ENCODE measurements around the gene TNNI3K. TPM values are rescaled to one million over a fixed set of nuclear protein-coding genes. Genes with fewer than 3 reads are reported as not detected.

Gene TNNI3K
- total RNA-seq, 1 experiment from 2014 or later, result 0.49 TPM

DNA sequence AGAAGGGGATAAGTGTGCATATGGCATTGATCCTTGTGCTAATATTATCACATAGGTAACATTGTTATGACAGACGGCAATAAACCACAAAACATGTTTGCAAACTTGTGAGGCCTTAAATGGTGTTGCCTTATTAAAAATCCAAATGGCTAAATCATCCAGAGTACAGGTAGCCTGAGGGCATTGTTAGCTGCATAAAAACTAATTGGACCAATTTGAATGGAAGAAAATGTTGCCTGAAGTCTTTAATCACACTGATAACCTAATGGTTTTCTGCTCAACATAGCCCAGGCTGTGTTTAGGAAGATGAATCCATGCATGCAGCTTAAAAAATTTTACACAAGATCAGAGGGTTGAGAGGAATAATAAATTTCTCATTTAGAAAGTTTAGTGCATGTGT lies 296.6 kb downstream of the TNNI3K start:
- Histone ChIP-seq H2AFZ (ENCODE audit: low read depth, low read length, poor library complexity, severe bottlenecking) (no peak overlapping the region), H3K9me2 (ENCODE audit: insufficient read depth) (no peaks in the 10 kb centered on the region), H3K4me2 (ENCODE audit: low read length) (no peak overlapping the region), H3K27me3 (ENCODE audit: insufficient read depth, low read length) (no peaks in the 10 kb centered on the region), H3K4me3 (replicated peaks in 1 of 2; ENCODE audit: low read depth in 1 of 2, low read length in 2 of 2) (no peak overlapping the region), H3K4me1 (ENCODE audit: control insufficient read depth in 1 of 2, insufficient read depth in 2 of 2, low read length in 2 of 2) (no peaks in the 10 kb centered on the region), H3K9me3 (ENCODE audit: control insufficient read depth in 1 of 2, insufficient read depth in 1 of 2, low read depth in 1 of 2, low read length in 2 of 2) (no peaks in the 10 kb centered on the region), H3K27ac (ENCODE audit: low read depth, low read length) (no peak overlapping the region), H3K36me3 (ENCODE audit: control insufficient read depth in 1 of 2, insufficient read depth in 2 of 2, low read length in 2 of 2) (no peaks in the 10 kb centered on the region), H3K9ac (ENCODE audit: low read length) (no peak overlapping the region), H3K79me2 (ENCODE audit: insufficient read depth, low read length) (no peaks in the 10 kb centered on the region), H4K20me1 (ENCODE audit: insufficient read depth) (no peaks in the 10 kb centered on the region)
- CTCF ChIA-PET, result no interaction called here
- intact Hi-C loops (cut with micrococcal nuclease), result no loop called here
- RAD21 ChIA-PET (ENCODE audit: low non-redundant PET in 1 of 2, low total read pairs in 2 of 2, uncharacterized antibody in 2 of 2, unreplicated experiment in 2 of 2), result no interaction called here
- POLR2A ChIA-PET, result no interaction called here
- DNase-seq (ENCODE audit: low read depth, low spot score), result no peak
- TF ChIP-seq POLR2A (IDR thresholded peaks at IDR 0.05; ENCODE audit: borderline replicate concordance, extremely low read depth, insufficient read depth, insufficient read length) (no peak), RAD21 (IDR thresholded peaks at IDR 0.05; ENCODE audit: low read depth) (no peak), SIN3A (IDR thresholded peaks at IDR 0.05; ENCODE audit: low read depth) (no peak), YY1 (IDR thresholded peaks at IDR 0.05; ENCODE audit: extremely low read depth, insufficient replicate concordance, low read depth, low read length) (no peak), POLR2AphosphoS5 (IDR thresholded peaks at IDR 0.05; ENCODE audit: low read depth, low read length) (no peak), SRF (IDR thresholded peaks at IDR 0.05; ENCODE audit: low read depth) (no peak), ZNF274 (IDR thresholded peaks at IDR 0.05; ENCODE audit: low read depth, low read length) (no peak), FOSL1 (IDR thresholded peaks at IDR 0.05; ENCODE audit: low read depth) (no peak), CEBPB (IDR thresholded peaks at IDR 0.05; ENCODE audit: low read depth) (no peak), ELF1 (IDR thresholded peaks at IDR 0.05; ENCODE audit: borderline replicate concordance, low read depth) (no peak)
- TF ChIP-seq, protein P1, sequence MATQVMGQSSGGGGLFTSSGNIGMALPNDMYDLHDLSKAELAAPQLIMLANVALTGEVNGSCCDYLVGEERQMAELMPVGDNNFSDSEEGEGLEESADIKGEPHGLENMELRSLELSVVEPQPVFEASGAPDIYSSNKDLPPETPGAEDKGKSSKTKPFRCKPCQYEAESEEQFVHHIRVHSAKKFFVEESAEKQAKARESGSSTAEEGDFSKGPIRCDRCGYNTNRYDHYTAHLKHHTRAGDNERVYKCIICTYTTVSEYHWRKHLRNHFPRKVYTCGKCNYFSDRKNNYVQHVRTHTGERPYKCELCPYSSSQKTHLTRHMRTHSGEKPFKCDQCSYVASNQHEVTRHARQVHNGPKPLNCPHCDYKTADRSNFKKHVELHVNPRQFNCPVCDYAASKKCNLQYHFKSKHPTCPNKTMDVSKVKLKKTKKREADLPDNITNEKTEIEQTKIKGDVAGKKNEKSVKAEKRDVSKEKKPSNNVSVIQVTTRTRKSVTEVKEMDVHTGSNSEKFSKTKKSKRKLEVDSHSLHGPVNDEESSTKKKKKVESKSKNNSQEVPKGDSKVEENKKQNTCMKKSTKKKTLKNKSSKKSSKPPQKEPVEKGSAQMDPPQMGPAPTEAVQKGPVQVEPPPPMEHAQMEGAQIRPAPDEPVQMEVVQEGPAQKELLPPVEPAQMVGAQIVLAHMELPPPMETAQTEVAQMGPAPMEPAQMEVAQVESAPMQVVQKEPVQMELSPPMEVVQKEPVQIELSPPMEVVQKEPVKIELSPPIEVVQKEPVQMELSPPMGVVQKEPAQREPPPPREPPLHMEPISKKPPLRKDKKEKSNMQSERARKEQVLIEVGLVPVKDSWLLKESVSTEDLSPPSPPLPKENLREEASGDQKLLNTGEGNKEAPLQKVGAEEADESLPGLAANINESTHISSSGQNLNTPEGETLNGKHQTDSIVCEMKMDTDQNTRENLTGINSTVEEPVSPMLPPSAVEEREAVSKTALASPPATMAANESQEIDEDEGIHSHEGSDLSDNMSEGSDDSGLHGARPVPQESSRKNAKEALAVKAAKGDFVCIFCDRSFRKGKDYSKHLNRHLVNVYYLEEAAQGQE (IDR thresholded peaks at IDR 0.05; ENCODE audit: low read depth), result no peak
- TF ChIP-seq, protein P2, sequence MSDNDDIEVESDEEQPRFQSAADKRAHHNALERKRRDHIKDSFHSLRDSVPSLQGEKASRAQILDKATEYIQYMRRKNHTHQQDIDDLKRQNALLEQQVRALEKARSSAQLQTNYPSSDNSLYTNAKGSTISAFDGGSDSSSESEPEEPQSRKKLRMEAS (IDR thresholded peaks at IDR 0.05), result no peak
- TF ChIP-seq, protein P3, sequence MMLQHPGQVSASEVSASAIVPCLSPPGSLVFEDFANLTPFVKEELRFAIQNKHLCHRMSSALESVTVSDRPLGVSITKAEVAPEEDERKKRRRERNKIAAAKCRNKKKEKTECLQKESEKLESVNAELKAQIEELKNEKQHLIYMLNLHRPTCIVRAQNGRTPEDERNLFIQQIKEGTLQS (IDR thresholded peaks at IDR 0.05), result no peak
- BruUV-seq (replicated peaks), result no TSS peak
- no peak for ATAC-seq
